IMR-90 (cell line): ENCODE results near the gene ATP6V1F. TPM values are rescaled to one million over a fixed set of nuclear protein-coding genes. Genes with fewer than 3 reads are reported as not detected.

Experiments
- ATAC-seq: fragments of 200-7000 bp; cut with Tn5 transposase; 2 replicates; pipeline ENCODE4 v1.9.1; 2020; ENCODE audit warnings: low read depth, mild to moderate bottlenecking, moderate library complexity
- BruUV-seq: library from RNA; stranded (reverse); fragments of 400-500 nt; replicated peaks from 2 replicates; lab custom pipeline; 2021; lab: Mats Ljungman, UMichigan
- CTCF ChIA-PET: fragments of 300-600 bp; formaldehyde crosslinking; extraction: SDS; loops from one replicate; lab custom pipeline; 2021; ENCODE audit warnings: antibody characterized with exemption; lab: Yijun Ruan, JAX
- POLR2A ChIA-PET: fragments of 300-600 bp; sonication (Branson Sonifier 250); formaldehyde crosslinking; loops from one replicate; lab custom pipeline; 2022; ENCODE audit warnings: antibody characterized with exemption; ENCODE audit not compliant: unreplicated experiment; lab: Charles Lee
- DNase-seq: peaks from one replicate; pipeline ENCODE4 v3.0.0; 2013
- H2AFZ ChIP-seq: replicated peaks from 2 replicates; pipeline ENCODE3; 2013; ENCODE audit warnings: low read length, mild to moderate bottlenecking; ENCODE audit not compliant: poor library complexity
- H2AK5ac ChIP-seq: 2 replicates; pipeline ENCODE4 v1.6.1; 2013; ENCODE audit warnings: low read depth, low read length, inconsistent platforms
- H2AK9ac ChIP-seq: replicated peaks from 2 replicates; pipeline ENCODE3; 2013; ENCODE audit warnings: mild to moderate bottlenecking, low read depth, low read length, moderate library complexity; ENCODE audit not compliant: poor library complexity
- H2BK120ac ChIP-seq: 2 replicates; pipeline ENCODE4 v1.6.1; 2013; ENCODE audit warnings: low read depth, low read length, inconsistent platforms
- H2BK15ac ChIP-seq: 3 replicates; pipeline ENCODE4 v1.6.1; 2013; ENCODE audit warnings: low read depth, low read length, inconsistent platforms
- H2BK20ac ChIP-seq: 2 replicates; pipeline ENCODE4 v1.6.1; 2013; ENCODE audit warnings: low read depth, mild to moderate bottlenecking, inconsistent platforms, low read length, moderate library complexity
- H2BK5ac ChIP-seq: 2 replicates; pipeline ENCODE4 v1.6.1; 2013; ENCODE audit warnings: mild to moderate bottlenecking, low read depth, low read length, inconsistent platforms; ENCODE audit not compliant: poor library complexity, severe bottlenecking
- H3K14ac ChIP-seq: replicated peaks from 2 replicates; pipeline ENCODE4 v1.6.1; 2013; ENCODE audit warnings: low read depth, low read length, inconsistent platforms
- H3K18ac ChIP-seq: 2 replicates; pipeline ENCODE4 v1.6.1; 2013; ENCODE audit warnings: low read depth, low read length, control low read depth
- H3K23ac ChIP-seq: 2 replicates; pipeline ENCODE4 v1.6.1; 2013; ENCODE audit warnings: low read depth, low read length, inconsistent platforms
- H3K27ac ChIP-seq: 2 replicates; pipeline ENCODE4 v1.5.1; 2013; ENCODE audit warnings: mild to moderate bottlenecking, control low read depth, low read length; ENCODE audit not compliant: insufficient read depth
- H3K27me3 ChIP-seq: 2 replicates; pipeline ENCODE4 v1.6.1; 2013; ENCODE audit warnings: low read length; ENCODE audit not compliant: control insufficient read depth, insufficient read depth
- H3K36me3 ChIP-seq: 2 replicates; pipeline ENCODE4 v1.6.1; 2013; ENCODE audit warnings: low read length, mixed read lengths; ENCODE audit not compliant: control insufficient read depth, insufficient read depth
- H3K4ac ChIP-seq: 2 replicates; pipeline ENCODE4 v1.6.1; 2013; ENCODE audit warnings: low read depth, low read length, inconsistent platforms
- H3K4me1 ChIP-seq: 2 replicates; pipeline ENCODE4 v1.6.1; 2013; ENCODE audit warnings: low read length, mixed read lengths; ENCODE audit not compliant: control insufficient read depth, insufficient read depth
- H3K4me2 ChIP-seq: 2 replicates; pipeline ENCODE4 v1.6.1; 2013; ENCODE audit warnings: low read depth, mild to moderate bottlenecking, control low read depth, low read length, moderate library complexity
- H3K4me3 ChIP-seq: 2 replicates; pipeline ENCODE4 v1.5.1; 2013; ENCODE audit warnings: low read depth, mild to moderate bottlenecking, control low read depth, low read length, moderate library complexity; ENCODE audit not compliant: insufficient read depth
- H3K56ac ChIP-seq: 2 replicates; pipeline ENCODE4 v1.6.1; 2013; ENCODE audit warnings: low read length, inconsistent platforms; ENCODE audit not compliant: insufficient read depth; ENCODE audit errors: extremely low read depth
- H3K79me1 ChIP-seq, 2 experiments: 2 replicates each; pipeline ENCODE4 v1.6.1; 2013; ENCODE audit warnings: low read length in 2 of 2, inconsistent platforms in 1 of 2, low read depth in 1 of 2
- H3K9ac ChIP-seq: 2 replicates; pipeline ENCODE4 v1.6.1; 2013; ENCODE audit warnings: low read depth, low read length, control low read depth
- H3K9me1 ChIP-seq: 2 replicates; pipeline ENCODE4 v1.6.1; 2013; ENCODE audit warnings: low read length, inconsistent platforms; ENCODE audit not compliant: insufficient read depth
- H3K9me3 ChIP-seq: 2 replicates; pipeline ENCODE4 v1.6.1; 2013; ENCODE audit warnings: low read length; ENCODE audit not compliant: control insufficient read depth, insufficient read depth
- H4K20me1 ChIP-seq: 2 replicates; pipeline ENCODE4 v1.6.1; 2013; ENCODE audit warnings: low read length, inconsistent platforms; ENCODE audit not compliant: insufficient read depth
- H4K5ac ChIP-seq: 2 replicates; pipeline ENCODE4 v1.6.1; 2013; ENCODE audit warnings: mild to moderate bottlenecking, low read depth, low read length, control low read depth
- H4K8ac ChIP-seq, 2 experiments: 2 replicates each; pipeline ENCODE4 v1.6.1; 2013; ENCODE audit warnings: low read depth in 2 of 2, low read length in 2 of 2, control low read depth in 1 of 2, inconsistent platforms in 1 of 2
- H4K91ac ChIP-seq: 2 replicates; pipeline ENCODE4 v1.6.1; 2013; ENCODE audit warnings: low read depth, low read length, inconsistent platforms; ENCODE audit not compliant: insufficient read depth
- BHLHE40 ChIP-seq: fragments of 150-350 bp; IDR thresholded peaks from 2 replicates; pipeline ENCODE4 v1.6.1; 2016; ENCODE audit warnings: mild to moderate bottlenecking, low read depth, low read length
- CTCF ChIP-seq: conservative IDR thresholded peaks from 2 replicates; pipeline ENCODE4 v1.5.1; 2012; ENCODE audit warnings: mild to moderate bottlenecking, low read depth, low read length, improper control_type of control experiment
- FOS ChIP-seq: fragments of 150-350 bp; IDR thresholded peaks from 2 replicates; pipeline ENCODE4 v1.6.1; 2016; ENCODE audit warnings: low read depth, low read length
- MAZ ChIP-seq: IDR thresholded peaks from 2 replicates; pipeline ENCODE4 v1.6.1; 2012; ENCODE audit warnings: low read depth, mild to moderate bottlenecking, low read length, improper control_type of control experiment, moderate library complexity, borderline replicate concordance
- RFX5 ChIP-seq: IDR thresholded peaks from 2 replicates; pipeline ENCODE4 v1.8.0; 2012; ENCODE audit warnings: low read depth, mild to moderate bottlenecking, low read length, moderate library complexity
- WGBS, 2 experiments: methylation state at CpG; one replicate each; pipeline versions ENCODE4 v1.1.5 to v1.1.7; 2013; ENCODE audit warnings: missing lambda C conversion rate in 2 of 2; ENCODE audit not compliant: insufficient read length in 1 of 2; ENCODE audit errors: extremely low coverage in 2 of 2; 5-methylcytosine and 5-hydroxymethylcytosine counted together
- dilution Hi-C: fragments of 300-500 bp; cut with HindIII; formaldehyde crosslinking; loops from one replicate; pipeline ENCODE4 v1.14.3; 2018; ENCODE audit warnings: low sequenced_read_pairs; ENCODE audit not compliant: unreplicated experiment
- in situ Hi-C: fragments of 300-500 bp; cut with MboI; formaldehyde crosslinking; loops from 3 replicates; pipeline ENCODE4 v1.14.3; 2019; ENCODE audit warnings: low sequenced_read_pairs, inconsistent platforms, mixed read lengths
- intact Hi-C: fragments of 100-400 bp; cut with micrococcal nuclease; formaldehyde crosslinking; loops from 2 replicates; pipeline ENCODE4 v1.10.0; 2022
- polyA plus RNA-seq, 3 experiments: library from polyadenylated mRNA; depleted of rRNA; stranded (reverse); fragments of >200 nt; gene quantifications; 2 replicates each; pipeline ENCODE4 v1.2.3, GENCODE V29; 2012; ENCODE audit warnings: low replicate concordance in 1 of 3
- total RNA-seq: library from RNA; depleted of rRNA; stranded (reverse); fragments of >200 nt; gene quantifications from 2 replicates; pipeline ENCODE4 v1.2.3, GENCODE V29; 2012

Gene ATP6V1F
- total and polyA plus RNA-seq, 2 of the 4 experiments (the other 2 are of a cell fraction), result 104 to 321 TPM

DNA sequence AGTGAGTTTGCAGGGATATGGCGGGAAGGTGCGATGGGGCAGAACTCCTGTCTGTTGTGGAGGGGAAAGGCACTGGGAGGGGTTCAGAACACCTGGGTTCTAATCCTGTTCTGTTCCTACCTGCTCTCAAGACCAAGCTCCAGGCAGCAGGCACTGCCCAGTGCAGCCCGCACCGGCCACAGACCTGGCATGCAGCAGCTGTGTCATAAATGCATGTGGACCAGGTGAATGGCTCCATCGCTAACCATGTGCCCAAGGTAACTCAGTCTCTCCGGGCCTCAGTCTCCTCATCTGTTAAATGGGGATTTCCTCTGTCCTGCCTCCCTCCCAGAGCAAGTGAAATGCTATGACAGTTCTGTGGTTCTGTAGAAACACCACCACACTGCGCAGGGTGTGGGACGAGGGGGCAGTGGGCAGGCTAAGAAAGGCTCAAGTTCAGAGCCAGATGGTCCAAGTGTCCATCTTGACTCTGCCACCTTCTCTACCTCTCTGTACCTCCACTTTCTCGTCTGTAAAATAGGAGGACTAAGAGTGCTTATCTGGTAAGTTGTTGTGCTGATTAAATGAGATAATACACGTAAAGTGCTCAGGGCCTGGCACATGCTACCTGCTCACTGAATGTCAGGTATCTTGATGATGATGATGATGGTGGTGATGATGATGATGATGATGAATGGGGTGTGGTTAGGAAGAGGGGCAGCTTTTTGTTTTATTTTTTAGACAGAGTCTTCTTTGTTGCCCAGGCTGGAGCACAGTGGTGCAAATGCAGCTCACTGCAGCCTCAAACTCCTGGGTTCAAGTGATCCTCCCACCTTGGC lies 22.9 kb downstream of the ATP6V1F start (continued):
- TF ChIP-seq FOS, result no peak

- Histone ChIP-seq H3K4me2 (no peak overlapping the region), H4K91ac (no peak overlapping the region), H2BK5ac (no peak overlapping the region), H3K18ac (no peak overlapping the region), H3K56ac (no peak overlapping the region), H3K9me1 (no peaks in the 10 kb centered on the region), H3K27me3 (peaks cover 15% of the 10 kb centered on the region), H4K5ac (no peak overlapping the region), H3K9me3 (no peaks in the 10 kb centered on the region), H3K4me3 (no peak overlapping the region), H3K9ac (no peak overlapping the region), H2BK20ac (no peak overlapping the region), H3K4ac (no peak overlapping the region), H3K14ac (no peak overlapping the region), H3K23ac (no peak overlapping the region), H2BK120ac (no peak overlapping the region), H3K36me3 (no peaks in the 10 kb centered on the region), H2AFZ (no peak overlapping the region), H4K8ac (no peak overlapping the region), H3K4me1 (no peaks in the 10 kb centered on the region), H4K20me1 (peaks cover 4% of the 10 kb centered on the region; the same call in 1 of the 2 replicates), H3K79me1 (no peaks in the 10 kb centered on the region), H2BK15ac (no peak overlapping the region), H2AK9ac (no peak overlapping the region), H2AK5ac (no peak overlapping the region), H3K27ac (no peak overlapping the region)
- dilution Hi-C loops (no loop called here), intact Hi-C loops (no loop called here), in situ Hi-C loops (loop anchor here (25.0 kb wide), 1 partner anchor 424 kb away; the partner anchor contains the start of gene HILPDA)
- ATAC-seq (no peak), DNase-seq (no peak)
- TF ChIP-seq CTCF (no peak), RFX5 (no peak), FOS (no peak), BHLHE40 (no peak), MAZ (no peak)
- BruUV-seq, result no TSS peak
- ChIA-PET POLR2A (no interaction called here), CTCF (no interaction called here)
- 60% methylated on average over 6 of the region's 14 CpGs; no CpG with 5 or more reads in 1 of the 2 experiments for WGBS, 2 experiments
These were observed 23.9 kb downstream of the ATP6V1F start for GRCh38 chr7:128886391-128887168.
